Tibial nerve (tissue), 3 donors: ENCODE measurements around the gene SLC38A4.

Experiments used
- CTCF ChIP-seq, 5 experiments: fragments of 200-600 bp in 3 of 5; fragments of 450-650 bp in 2 of 5; sonication (generic) in 3 of 5; IDR thresholded peaks; one replicate each; pipeline ENCODE4 v1.5.1; 2016 to 2019; ENCODE audit warnings: antibody characterized with exemption in 5 of 5, mild to moderate bottlenecking in 3 of 5, moderate library complexity in 2 of 5
- POLR2A ChIP-seq, 2 donors: fragments of 450-650 bp; IDR thresholded peaks; one replicate each; pipeline ENCODE4 v1.6.1; 2017; ENCODE audit warnings: antibody characterized with exemption in 2 of 2, mild to moderate bottlenecking in 2 of 2, moderate library complexity in 2 of 2

DNA sequence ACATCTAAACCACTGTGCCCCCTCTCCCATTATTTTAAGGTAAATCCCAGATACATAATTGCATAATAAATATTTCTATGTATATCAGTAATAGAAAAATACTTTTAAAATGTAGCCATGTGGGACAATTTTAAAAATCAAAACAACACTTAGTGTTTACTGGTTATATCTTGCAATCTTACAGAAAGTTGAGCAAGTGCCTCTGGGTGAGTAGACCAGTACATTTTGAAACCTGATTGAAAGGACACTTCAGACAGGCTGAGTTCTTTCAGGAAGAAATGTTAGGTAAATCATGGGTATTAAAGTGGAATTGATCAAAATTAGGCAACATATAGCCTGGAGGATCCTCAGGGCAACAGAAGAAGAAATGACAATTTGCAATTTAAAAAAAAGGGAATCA is 7.2 kb downstream of the SLC38A4 start:
- TF ChIP-seq CTCF (IDR thresholded peaks at IDR 0.05) = no peak
- no peak for TF ChIP-seq POLR2A (IDR thresholded peaks at IDR 0.05)
